ENCODE results near the gene CGB1. TPM values are rescaled to one million over a fixed set of nuclear protein-coding genes. Genes with fewer than 3 reads are reported as not detected.

Gene CGB1
- total and polyA plus RNA-seq, 9 of the 15 experiments (the other 6 are each of a cell fraction or from before 2014, with no cell fraction given) = not detected

- TF ChIP-seq ETV6 (IDR thresholded peaks at IDR 0.05; ENCODE audit: borderline replicate concordance in 1 of 2, low read depth in 2 of 2, low read length in 1 of 2) (no peak), ETV6 (CRISPR knock-in tag; IDR thresholded peaks at IDR 0.05; ENCODE audit: borderline replicate concordance) (no peak), CHD1 (IDR thresholded peaks at IDR 0.05; ENCODE audit: low read length) (no peak), CHD2 (IDR thresholded peaks at IDR 0.05; ENCODE audit: low read depth, low read length) (peak; percentile 71), RFX7 (CRISPR knock-in tag; IDR thresholded peaks at IDR 0.05) (no peak), ZNF354B (CRISPR knock-in tag; IDR thresholded peaks at IDR 0.05) (no peak), CCAR2 (IDR thresholded peaks at IDR 0.05; ENCODE audit: low read depth, low read length) (no peak), ZNF217 (CRISPR knock-in tag; IDR thresholded peaks at IDR 0.05) (no peak), THAP12 (CRISPR knock-in tag; IDR thresholded peaks at IDR 0.05) (peak; percentile 53; the same call in 1 of the 2 replicates), MYC (IDR thresholded peaks at IDR 0.05; ENCODE audit: low read depth, low read length) (peak; percentile 91), MYC (CRISPR knock-in tag; IDR thresholded peaks at IDR 0.05; ENCODE audit: borderline replicate concordance, low read depth) (no peak), GABPB1 (CRISPR knock-in tag; IDR thresholded peaks at IDR 0.05) (peak; percentile 93), CBX8 (IDR thresholded peaks at IDR 0.05; ENCODE audit: borderline replicate concordance, extremely low read depth, low read depth, low read length, poor library complexity, severe bottlenecking) (no peak), HDAC8 (tag; IDR thresholded peaks at IDR 0.05) (no peak), FOXK1 (CRISPR knock-in tag; IDR thresholded peaks at IDR 0.05; ENCODE audit: borderline replicate concordance) (peak; percentile 87; the same call in 1 of the 2 replicates), ZNF507 (tag; conservative IDR thresholded peaks at IDR 0.05) (no peak), KLF16 (IDR thresholded peaks at IDR 0.05) (peak; percentile 74), POLR2G (IDR thresholded peaks at IDR 0.05; ENCODE audit: low read depth, low read length) (peak; percentile 74), CEBPB (tag; IDR thresholded peaks at IDR 0.05) (peak; percentile 79), NELFE (IDR thresholded peaks at IDR 0.05; ENCODE audit: insufficient read depth, insufficient read length) (no peak), ZNF639 (CRISPR knock-in tag; conservative IDR thresholded peaks at IDR 0.05 in 1 of 2, IDR thresholded peaks at IDR 0.05 in 1 of 2) (no peak), RCOR1 (IDR thresholded peaks at IDR 0.05; ENCODE audit: borderline replicate concordance in 1 of 2, low read depth in 2 of 2, low read length in 2 of 2) (peak in 1 of 2 experiments; percentile 47; a peak in 1 of 4 replicates), ZNF134 (CRISPR knock-in tag; conservative IDR thresholded peaks at IDR 0.05) (no peak), SLC30A9 (CRISPR knock-in tag; IDR thresholded peaks at IDR 0.05) (no peak), SPI1 (IDR thresholded peaks at IDR 0.05; ENCODE audit: borderline replicate concordance, low read depth, low read length) (no peak), L3MBTL2 (IDR thresholded peaks at IDR 0.05) (peak; percentile 56)
Observed at GRCh38 chr19:48993175-48994034, 43.3 kb downstream of the CGB1 start, which contains the start of the genes GYS1 and RUVBL2 (continued).

Measured in K562 (cell line).